ENCODE measurements around the gene TBX15. TPM values are rescaled to one million over a fixed set of nuclear protein-coding genes. Genes with fewer than 3 reads are reported as not detected.

The TBX15 gene
- total RNA-seq, 2 experiments from 2014 or later: not detected

DNA sequence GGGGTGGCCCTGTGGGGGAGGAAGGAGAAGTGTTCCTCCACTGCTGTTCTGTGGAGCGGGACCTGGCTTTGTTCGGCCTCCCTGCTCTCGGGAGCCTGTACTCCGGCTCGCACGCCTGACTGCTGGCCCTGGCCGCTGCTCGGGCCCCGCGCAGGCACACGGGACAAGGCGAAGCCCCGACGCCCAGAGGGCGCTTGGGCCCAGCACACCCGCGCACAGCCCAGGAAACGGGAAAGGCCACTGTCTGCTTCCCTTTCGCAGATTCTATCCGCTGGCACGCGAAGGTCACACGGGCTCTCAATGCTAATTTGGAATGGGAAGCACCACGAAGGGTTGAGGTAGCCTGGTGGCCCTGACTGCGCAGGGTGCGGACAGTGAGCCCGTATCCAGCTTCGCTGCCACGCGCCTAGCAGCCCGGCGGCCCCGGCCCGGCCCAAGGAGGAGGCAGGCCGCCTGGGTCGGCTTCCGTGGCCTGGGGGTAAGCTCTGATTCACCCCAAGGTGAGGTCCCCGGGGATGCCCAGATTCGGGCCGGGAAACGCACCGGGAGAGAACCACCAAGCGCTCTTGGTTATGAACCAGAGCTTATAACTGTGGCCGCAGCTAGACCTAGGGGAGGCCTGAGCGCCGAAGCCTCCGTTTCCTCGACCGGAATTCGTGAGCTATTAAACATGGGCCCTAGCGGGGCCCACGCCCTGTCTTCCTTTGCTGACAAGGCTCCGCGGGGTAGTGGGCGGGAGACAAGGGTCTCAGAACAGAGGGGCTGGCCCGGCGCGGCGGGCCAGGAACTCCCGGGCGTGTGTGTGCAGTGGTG, 19.7 kb upstream of the TBX15 start:
- peaks cover 60% of the 10 kb centered on the region for H3K27me3 Mint-ChIP-seq
- no peak overlapping the region for H3K27ac Mint-ChIP-seq
- ChIA-PET CTCF (interaction anchor here (1.1 to 1.6 kb wide), 3 partner anchors 23 to 856 kb away, joined by 3 to 5 read pairs (median 3); no protein-coding TSS in a partner anchor), POLR2A (interaction anchor here (0.8 to 1.6 kb wide), 2 partner anchors 11 to 132 kb away, joined by 3 read pairs; partner anchors contain the start of gene WARS2)
- H3K36me3 Mint-ChIP-seq (ENCODE audit: low read depth): peaks cover 10% of the 10 kb centered on the region
- peak; percentile 9 for DNase-seq
- no peak overlapping the region for H3K4me3 Mint-ChIP-seq
- peaks cover 6% of the 10 kb centered on the region for H3K4me1 Mint-ChIP-seq
- H3K9me3 Mint-ChIP-seq: no peaks in the 10 kb centered on the region

DNA sequence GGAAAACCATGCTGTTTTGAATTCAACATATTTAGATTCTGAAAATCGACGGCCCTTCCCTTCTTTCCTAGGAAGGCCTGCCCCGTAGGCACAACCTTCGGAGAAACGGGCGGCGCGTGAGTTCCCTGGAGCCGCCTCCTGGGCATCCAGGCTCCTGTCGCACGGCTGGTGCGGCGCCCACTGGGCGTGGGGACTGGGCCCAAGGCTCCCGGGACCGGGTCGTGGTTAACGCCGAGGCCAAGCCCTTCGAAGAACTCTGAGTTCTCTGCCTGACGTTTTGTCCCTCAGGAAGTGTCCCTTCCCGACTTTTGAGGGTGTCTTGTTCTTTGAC, 19.2 kb upstream of the TBX15 start:
- H3K4me1 Mint-ChIP-seq: peaks cover 7% of the 10 kb centered on the region
- H3K4me3 Mint-ChIP-seq: no peak overlapping the region
- peaks cover 10% of the 10 kb centered on the region for H3K36me3 Mint-ChIP-seq (ENCODE audit: low read depth)
- DNase-seq: peak; percentile 10
- peaks cover 66% of the 10 kb centered on the region for H3K27me3 Mint-ChIP-seq
- CTCF ChIA-PET: no interaction called here
- no peak overlapping the region for H3K27ac Mint-ChIP-seq
- no peaks in the 10 kb centered on the region for H3K9me3 Mint-ChIP-seq
- POLR2A ChIA-PET: interaction anchor here (0.8 kb wide), 1 partner anchor 133 kb away, joined by 3 read pairs; the partner anchor contains the start of gene WARS2

DNA sequence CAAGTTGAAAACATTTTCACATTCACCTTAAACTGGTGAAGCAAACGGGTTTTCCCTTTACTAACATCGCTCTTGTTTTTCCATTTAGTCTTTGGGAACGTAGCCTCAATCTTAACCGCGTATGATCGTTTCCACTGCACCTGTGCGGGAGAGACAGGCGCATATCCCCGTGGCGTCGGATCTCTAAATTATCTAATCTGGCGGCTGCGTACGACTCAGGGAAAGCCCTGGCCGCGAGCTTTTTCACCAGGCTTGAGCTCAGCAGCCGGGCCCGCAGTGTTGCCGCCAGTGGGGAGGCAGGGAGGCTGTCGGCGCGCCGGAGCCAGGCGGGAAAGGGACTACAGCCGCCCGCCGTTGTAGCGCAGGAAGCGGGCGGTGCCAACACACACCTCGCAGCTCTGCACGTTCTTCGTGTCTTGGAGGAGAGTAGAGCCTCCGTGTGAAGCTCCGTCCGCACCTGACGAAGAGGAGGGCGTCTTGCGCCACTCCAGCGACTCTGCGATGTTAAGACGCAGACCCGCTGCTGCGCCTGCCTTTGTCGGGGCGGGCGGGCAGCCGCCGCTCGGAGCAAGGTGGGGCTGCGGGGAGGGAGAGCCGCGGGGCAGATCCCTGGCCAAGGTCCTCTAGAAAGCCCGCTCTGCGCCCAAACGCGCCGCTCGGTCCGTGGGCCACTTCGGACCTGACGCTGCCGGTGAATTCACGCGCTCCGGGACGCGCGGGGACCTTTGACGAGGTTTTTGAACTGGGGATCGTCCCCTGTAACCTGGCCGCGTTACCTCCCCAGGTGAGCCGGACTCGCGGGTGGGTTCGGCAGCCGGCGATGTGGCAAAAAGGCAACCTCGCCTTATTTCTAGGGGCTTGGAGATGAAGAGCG, 18.5 kb upstream of the TBX15 start:
- no peak overlapping the region for H3K4me3 Mint-ChIP-seq
- H3K4me1 Mint-ChIP-seq: peaks cover 12% of the 10 kb centered on the region
- ChIA-PET POLR2A (no interaction called here), CTCF (no interaction called here)
- no peaks in the 10 kb centered on the region for H3K9me3 Mint-ChIP-seq
- DNase-seq: peak; percentile 9
- H3K36me3 Mint-ChIP-seq (ENCODE audit: low read depth): peaks cover 13% of the 10 kb centered on the region
- no peak overlapping the region for H3K27ac Mint-ChIP-seq
- peaks cover 72% of the 10 kb centered on the region for H3K27me3 Mint-ChIP-seq

DNA sequence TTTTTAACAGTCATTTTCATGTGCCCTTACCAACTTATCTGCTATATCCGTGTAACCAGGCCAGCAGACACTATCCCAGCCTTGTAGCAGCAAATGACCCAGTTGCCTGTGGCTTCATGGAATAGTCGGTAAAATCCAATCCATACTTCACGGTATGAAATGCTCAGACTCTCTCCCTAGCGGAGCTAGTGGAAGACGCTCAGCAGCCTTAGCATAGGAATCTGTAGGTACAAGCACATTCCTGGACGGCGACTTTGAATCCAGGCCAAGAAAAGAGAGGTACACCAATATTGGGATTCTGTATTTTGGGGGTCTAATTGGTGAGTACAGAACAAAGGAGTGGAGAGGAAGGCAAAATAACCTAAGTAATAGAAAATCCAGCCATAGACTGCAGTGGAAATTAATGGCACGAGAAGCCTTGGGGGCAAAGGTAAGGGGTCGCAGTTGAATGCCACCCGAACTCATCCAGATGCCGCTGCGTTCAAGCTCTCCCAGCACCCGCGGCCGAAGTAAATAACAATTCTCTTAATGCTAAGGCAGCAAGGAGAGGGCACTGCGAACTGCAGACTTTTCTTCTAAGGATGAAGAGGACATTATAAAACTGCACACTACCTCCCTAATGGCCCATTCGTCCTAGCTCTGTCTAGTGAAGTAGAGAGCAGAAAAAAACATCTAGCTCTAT, 17.7 kb upstream of the TBX15 start:
- CTCF ChIA-PET: no interaction called here
- H3K36me3 Mint-ChIP-seq (ENCODE audit: low read depth): peaks cover 13% of the 10 kb centered on the region

DNA sequence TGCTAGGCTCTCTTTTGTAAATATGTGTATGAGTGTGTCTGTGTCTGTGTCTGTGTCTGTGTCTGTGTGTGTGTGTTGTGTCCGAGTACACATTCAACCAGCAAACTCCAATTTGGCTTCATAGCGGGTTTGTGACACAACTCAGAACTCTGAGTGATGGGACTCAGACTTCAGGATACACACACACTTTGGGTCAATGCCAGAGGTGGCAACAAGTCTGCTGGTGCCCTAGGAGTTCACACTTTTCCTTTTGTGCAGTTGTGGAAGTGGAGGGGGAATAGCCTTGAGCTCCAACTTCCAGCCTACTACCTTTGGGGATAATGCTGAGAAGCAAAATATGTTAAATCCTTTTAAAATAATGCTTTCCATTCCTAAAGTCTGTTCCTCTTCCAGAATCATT, 16.6 kb upstream of the TBX15 start:
- H3K9me3 Mint-ChIP-seq: no peaks in the 10 kb centered on the region
- peaks cover 16% of the 10 kb centered on the region for H3K36me3 Mint-ChIP-seq (ENCODE audit: low read depth)
- DNase-seq: no peak
- no peak overlapping the region for H3K27ac Mint-ChIP-seq
- no peak overlapping the region for H3K4me3 Mint-ChIP-seq
- ChIA-PET POLR2A (no interaction called here), CTCF (no interaction called here)
- H3K4me1 Mint-ChIP-seq: peaks cover 20% of the 10 kb centered on the region
- peaks cover 78% of the 10 kb centered on the region for H3K27me3 Mint-ChIP-seq

More for the DNA sequence above, 17.7 kb upstream of the TBX15 start:
- H3K4me3 Mint-ChIP-seq: no peak overlapping the region
- DNase-seq: no peak
- POLR2A ChIA-PET: no interaction called here
- peaks cover 14% of the 10 kb centered on the region for H3K4me1 Mint-ChIP-seq
- H3K27me3 Mint-ChIP-seq: peaks cover 74% of the 10 kb centered on the region
- peak overlapping the region; percentile 21 for H3K27ac Mint-ChIP-seq
- no peaks in the 10 kb centered on the region for H3K9me3 Mint-ChIP-seq

DNA sequence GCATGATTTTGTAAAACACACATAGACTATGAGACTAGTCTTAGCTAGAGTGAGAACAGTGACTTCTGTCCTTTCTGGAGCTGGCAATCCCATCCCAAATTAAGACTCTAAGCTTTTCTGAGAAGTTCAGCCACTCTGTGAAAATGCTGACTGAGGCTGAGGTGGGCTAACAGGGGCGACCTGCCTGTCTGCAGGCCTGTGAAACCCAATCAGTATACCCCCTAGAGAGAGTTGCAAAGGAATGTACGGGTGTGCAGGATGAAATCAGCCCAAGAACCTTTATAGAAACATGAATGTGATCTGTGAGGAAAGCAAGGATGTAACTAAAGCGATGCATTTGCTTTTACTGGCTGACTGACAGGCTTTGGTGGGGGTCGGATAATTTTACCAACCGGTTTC, 16.0 kb upstream of the TBX15 start:
- ChIA-PET POLR2A (no interaction called here), CTCF (no interaction called here)
- H3K36me3 Mint-ChIP-seq (ENCODE audit: low read depth): peaks cover 16% of the 10 kb centered on the region
- DNase-seq: no peak
- peaks cover 78% of the 10 kb centered on the region for H3K27me3 Mint-ChIP-seq
- no peaks in the 10 kb centered on the region for H3K9me3 Mint-ChIP-seq
- H3K27ac Mint-ChIP-seq: no peak overlapping the region
- H3K4me1 Mint-ChIP-seq: peaks cover 20% of the 10 kb centered on the region
- H3K4me3 Mint-ChIP-seq: no peak overlapping the region

DNA sequence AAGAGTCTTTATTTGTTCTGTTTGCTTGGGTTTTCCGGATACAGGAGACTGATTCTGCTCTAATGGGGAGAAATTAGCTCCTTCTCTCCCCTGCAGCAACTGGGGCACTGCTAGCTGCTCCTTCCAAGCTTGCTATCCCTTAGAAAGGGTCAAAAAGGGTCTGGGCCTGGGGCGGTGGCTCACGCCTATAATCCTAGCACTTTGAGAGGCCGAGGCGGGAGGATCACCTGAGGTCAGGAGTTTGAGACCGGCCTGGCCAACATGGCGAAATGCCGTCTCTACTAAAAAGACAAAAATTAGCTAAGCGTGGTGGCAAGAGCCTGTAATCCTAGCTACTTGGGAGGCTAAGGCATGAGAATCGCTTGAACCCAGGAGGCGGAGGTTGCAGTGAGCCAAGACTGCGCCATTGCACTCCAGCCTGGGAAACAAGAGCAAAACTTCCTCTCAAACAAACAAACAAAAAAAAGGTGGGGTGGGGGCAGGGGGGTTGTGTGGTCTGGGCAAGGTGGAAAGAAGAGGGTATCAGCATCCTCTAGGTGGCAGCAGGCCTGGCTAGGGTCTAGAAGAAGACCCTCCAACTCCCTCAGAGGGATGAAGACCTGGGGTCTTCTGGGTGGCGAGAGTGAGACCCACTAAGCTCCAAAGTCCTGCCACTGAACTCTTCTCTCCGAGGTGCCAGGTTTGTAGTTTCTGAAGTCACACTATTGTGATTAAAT, 15.4 kb upstream of the TBX15 start:
- Mint-ChIP-seq H3K4me3 (no peak overlapping the region), H3K4me1 (peaks cover 18% of the 10 kb centered on the region), H3K27ac (no peak overlapping the region), H3K27me3 (peaks cover 78% of the 10 kb centered on the region), H3K9me3 (no peaks in the 10 kb centered on the region), H3K36me3 (ENCODE audit: low read depth) (peaks cover 15% of the 10 kb centered on the region)
- ChIA-PET POLR2A (no interaction called here), CTCF (no interaction called here)
- DNase-seq: no peak

DNA sequence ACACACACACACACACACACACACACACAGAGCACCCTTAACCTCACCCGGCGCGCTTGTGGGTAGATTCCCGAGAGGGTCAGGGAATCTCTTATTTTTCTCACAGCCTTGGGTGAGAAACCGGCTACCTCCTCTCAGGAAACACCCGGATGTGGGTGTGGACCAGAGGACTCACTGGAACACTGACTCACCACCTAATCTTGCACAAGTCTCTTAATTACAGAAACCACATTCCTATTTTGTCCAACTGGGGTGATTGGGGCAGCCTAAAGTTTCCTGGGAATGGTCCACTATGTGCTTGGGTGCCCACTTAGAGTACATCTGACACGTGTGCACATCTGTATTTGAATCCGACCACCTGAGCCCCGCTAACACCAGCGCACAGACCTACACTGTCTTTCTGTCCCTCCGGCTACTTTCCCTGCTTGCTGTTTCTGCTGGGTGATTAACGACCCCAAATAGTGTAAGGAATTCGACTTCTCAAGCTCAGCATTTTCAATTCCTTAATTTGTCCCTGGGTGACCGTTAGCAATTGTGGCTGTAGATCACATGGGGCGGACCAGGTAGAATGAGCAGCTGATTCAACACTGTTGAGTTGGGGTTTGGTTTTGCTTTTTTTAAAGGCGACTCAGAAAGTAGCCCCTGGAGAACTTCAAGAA, 14.0 kb upstream of the TBX15 start:
- Mint-ChIP-seq H3K9me3 (no peaks in the 10 kb centered on the region), H3K27ac (no peak overlapping the region), H3K4me1 (peaks cover 15% of the 10 kb centered on the region), H3K4me3 (no peak overlapping the region), H3K36me3 (ENCODE audit: low read depth) (peaks cover 13% of the 10 kb centered on the region), H3K27me3 (peaks cover 82% of the 10 kb centered on the region)
- POLR2A ChIA-PET: no interaction called here
- CTCF ChIA-PET: no interaction called here
- no peak for DNase-seq

DNA sequence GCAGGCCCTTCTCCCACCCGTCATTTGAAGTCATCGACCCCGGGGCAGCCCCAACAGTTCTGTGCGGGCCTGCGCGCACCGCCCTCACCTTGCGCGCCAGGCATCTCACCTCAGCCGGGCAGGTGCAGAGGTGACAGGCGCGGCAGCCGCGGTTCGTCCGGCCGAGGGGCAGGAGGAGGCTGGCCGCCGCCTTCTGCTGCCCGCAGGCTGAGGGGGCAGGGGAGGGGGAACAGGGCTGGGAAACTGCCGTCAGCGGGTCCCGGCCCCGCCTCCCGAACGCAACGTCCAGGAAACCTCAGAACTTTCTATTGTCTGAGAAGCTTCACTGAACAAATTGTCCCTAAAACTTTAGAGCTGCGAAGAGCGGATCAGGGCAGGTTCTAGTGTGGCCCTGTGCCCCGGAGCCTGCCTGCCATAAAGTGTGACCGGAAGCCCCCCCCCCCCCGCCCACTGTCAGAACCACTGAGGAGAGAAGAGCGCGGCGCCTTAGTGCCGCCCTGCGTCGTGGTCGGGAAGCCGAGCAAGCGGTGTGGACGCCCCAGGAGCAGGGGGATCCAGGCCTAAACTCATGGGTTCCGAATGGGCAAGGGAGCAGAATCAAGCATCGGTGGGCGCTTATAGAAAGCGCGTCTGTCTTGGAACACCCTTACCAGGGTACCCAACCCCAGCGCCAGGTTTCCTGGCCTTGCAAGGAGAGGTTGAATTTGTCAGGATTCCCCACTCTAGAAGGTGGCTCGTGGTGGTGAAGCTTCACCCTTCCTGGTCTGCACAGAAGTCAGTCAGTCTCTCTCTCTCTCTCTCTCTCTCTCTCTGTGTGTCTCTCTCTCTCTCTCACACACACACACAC, 13.3 kb upstream of the TBX15 start:
- H3K4me3 Mint-ChIP-seq: no peak overlapping the region
- H3K27ac Mint-ChIP-seq: no peak overlapping the region
- peaks cover 82% of the 10 kb centered on the region for H3K27me3 Mint-ChIP-seq
- H3K9me3 Mint-ChIP-seq: no peaks in the 10 kb centered on the region
- H3K4me1 Mint-ChIP-seq: peaks cover 15% of the 10 kb centered on the region
- CTCF ChIA-PET: no interaction called here
- DNase-seq: peak; percentile 11
- peaks cover 12% of the 10 kb centered on the region for H3K36me3 Mint-ChIP-seq (ENCODE audit: low read depth)
- POLR2A ChIA-PET: no interaction called here

DNA sequence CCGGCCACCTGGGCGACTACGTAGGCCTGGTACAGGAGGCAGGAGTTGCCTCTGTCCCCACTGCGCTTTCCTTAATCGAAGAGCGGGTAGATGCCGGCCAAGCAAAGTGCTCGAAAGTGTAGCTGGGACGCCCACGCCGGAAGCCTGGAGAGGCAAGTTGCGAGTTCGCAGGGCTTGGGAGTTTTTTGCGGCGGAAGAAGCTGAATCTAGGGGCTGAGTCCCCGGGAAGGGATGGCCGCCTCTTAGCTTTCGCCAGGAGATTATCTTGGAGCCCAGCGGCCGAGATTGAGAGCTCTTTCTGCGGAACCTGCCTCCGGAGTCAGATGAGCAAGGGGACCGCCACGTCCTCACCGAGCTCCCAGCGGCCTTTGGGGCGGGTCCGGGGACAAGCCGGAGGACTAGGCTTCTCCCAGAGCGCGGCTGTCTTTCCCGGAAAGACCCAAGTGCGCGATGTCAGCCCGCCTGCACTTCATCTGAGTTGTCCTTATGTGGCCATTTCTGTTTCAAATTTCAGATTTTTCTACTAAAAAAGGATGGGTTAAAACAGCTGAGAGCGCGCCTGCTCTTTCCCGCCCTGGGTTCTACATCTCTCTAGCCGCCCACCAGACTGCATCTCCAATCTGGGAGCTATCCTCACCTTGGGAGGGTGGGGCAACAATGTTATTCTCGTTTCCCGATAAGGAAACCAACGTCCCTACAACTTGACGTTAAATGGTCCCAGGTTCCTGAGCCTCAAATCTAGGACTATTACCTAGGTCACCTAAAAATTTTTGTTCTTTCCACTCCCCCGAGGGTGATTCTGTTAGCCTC, 12.4 kb upstream of the TBX15 start:
- H3K4me1 Mint-ChIP-seq: peaks cover 17% of the 10 kb centered on the region
- H3K36me3 Mint-ChIP-seq (ENCODE audit: low read depth): peaks cover 7% of the 10 kb centered on the region
- H3K27ac Mint-ChIP-seq: no peak overlapping the region
- peaks cover 77% of the 10 kb centered on the region for H3K27me3 Mint-ChIP-seq
- no peak overlapping the region for H3K4me3 Mint-ChIP-seq
- no peak for DNase-seq
- POLR2A ChIA-PET: no interaction called here
- CTCF ChIA-PET: no interaction called here
- no peaks in the 10 kb centered on the region for H3K9me3 Mint-ChIP-seq

DNA sequence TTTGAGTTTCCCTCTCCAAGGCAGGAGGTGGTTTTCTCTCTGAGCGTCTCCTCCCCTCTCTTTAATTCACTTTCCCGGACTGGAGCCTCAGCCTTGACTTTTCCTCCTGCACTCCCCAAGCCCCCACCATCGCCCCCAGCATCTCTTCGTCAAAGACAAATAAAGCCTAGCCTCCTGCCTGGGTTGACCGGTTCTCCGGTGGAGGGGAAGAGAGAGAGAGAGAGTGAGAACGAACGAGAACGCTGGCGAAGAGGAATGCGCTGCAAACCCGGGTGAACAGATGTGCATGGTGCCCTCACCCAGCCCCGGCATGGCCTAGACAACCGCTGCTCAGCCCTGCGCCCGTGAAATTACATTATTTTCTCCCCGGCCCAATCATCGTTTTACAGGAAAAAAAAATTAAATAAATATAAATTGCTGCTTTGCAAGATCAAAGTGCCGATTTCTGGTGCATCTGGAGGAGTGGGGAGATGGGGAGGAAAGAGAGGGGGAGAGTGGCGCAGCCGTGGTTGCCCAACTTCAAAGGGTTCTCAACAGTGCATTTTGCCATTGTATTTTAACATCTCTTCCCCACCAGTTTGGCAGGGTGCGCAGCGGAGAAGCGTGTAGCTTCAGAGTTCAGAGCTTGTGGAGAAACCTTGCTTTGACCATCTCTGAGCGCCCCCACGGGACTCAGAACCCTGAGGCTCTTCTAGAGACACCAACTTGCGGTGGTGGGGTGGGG, 11.4 kb upstream of the TBX15 start:
- ChIA-PET POLR2A (no interaction called here), CTCF (interaction anchor here (0.7 kb wide), 1 partner anchor 19 kb away, joined by 3 read pairs; no protein-coding TSS in a partner anchor)
- H3K27me3 Mint-ChIP-seq: peaks cover 76% of the 10 kb centered on the region
- no peaks in the 10 kb centered on the region for H3K9me3 Mint-ChIP-seq
- H3K27ac Mint-ChIP-seq: no peak overlapping the region
- no peak overlapping the region for H3K4me3 Mint-ChIP-seq
- peaks cover 17% of the 10 kb centered on the region for H3K4me1 Mint-ChIP-seq
- DNase-seq: no peak
- H3K36me3 Mint-ChIP-seq (ENCODE audit: low read depth): peaks cover 7% of the 10 kb centered on the region
